GM23248 (cell line): ENCODE results near the gene UCP2.

Source experiments
- EZH2 ChIP-seq: fragments of 200-600 bp; sonication (generic); IDR thresholded peaks from 2 replicates; pipeline ENCODE4 v1.6.1; 2018; ENCODE audit warnings: antibody characterized with exemption, mild to moderate bottlenecking; ENCODE audit not compliant: insufficient read depth, poor library complexity, severe bottlenecking
- EZH2phosphoT487 ChIP-seq: fragments of 200-600 bp; sonication (generic); IDR thresholded peaks from 2 replicates; pipeline ENCODE4 v1.6.1; 2018; ENCODE audit warnings: antibody characterized with exemption, moderate library complexity, mild to moderate bottlenecking, low read depth; ENCODE audit not compliant: insufficient read depth

DNA sequence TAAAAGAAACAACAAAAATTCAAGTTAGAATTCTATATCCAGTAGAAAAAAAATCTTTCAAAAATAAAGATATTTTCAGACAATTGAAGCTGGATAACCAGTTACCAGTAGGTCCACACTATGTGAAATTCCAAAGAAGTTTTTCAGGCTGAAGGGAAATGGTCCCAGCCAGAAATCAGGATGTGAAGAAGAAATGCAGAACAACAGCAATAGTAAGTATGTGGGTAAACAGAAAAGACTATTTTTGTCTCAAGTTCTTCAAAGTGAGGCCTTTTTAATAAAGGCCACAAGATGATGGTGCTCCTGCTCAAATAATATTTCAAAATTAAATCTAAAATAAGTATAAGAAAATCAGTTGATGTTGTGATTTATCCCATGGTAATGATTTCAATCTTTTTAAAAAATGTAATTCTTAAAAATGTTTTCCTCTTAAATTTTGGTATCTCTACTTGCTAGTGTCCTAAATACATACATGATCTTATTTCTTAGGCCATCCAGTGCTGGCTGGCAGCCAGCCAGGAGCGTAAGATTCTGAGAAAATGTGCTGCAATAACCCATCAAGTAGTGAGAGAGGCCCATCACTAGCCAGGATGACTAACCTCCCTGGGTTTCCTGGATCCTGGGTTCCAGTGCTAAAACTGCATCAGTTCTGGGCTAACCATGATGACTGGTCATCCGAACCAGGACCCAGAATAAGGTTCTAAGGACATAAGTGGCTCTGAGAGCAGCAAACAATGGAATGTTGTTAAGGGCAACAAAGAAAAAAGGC is 41.8 kb upstream of the UCP2 start:
- TF ChIP-seq EZH2 (no peak), EZH2phosphoT487 (no peak)
